ENCODE data around the gene SLC24A3.

The SLC24A3 gene

DNA sequence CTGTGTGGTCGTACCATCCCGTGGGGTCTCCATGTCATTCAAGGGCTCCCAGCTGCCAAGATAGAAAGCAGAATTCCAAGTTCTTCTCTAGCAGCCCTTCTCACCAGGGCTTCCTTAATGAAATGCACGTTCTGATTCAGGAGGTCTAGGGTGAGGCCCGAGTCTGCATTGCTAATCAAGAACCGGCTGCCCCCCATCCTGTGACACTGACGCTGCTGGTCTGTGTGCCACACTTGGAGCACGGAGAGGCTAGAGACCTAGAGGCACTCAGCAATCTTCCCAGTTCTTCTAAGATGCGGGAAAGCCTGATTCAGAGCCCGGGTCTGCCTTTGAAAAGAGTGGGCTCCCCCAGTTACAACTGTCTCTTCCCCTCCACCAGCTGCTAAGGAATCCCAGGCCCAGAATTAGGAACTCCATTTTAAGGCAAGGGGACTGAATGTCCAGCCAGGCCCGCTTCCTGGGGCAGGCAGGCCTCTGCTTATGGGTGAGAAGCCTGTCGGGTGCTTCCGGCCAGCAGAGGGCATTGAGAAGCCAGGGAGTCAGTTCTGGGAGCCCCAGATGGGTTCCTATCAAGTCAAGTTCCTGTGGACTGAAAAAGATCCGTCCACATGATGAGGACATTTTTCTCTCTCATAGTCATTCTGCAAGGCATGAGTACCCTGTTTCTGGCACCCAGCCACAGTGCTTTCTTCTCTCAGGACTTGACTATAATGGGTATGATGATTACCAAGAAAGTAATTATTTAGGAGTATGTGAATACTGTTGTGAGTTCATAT lies 475.8 kb downstream of the SLC24A3 start:
- H3K9me3 ChIP-seq (ENCODE audit: low read depth, low read length): no peaks in the 10 kb centered on the region
- peaks cover 32% of the 10 kb centered on the region for H3K36me3 ChIP-seq (ENCODE audit: insufficient read depth, low read length)
- H3K27ac ChIP-seq: no peak overlapping the region
- TF ChIP-seq FOXP2 (optimal IDR thresholded peaks at IDR 0.05; ENCODE audit: control extremely low read depth, extremely low read length, insufficient read depth) (no peak), EZH2 (IDR thresholded peaks at IDR 0.05) (no peak), POLR2AphosphoS5 (IDR thresholded peaks at IDR 0.05; ENCODE audit: borderline replicate concordance, low read depth, low read length) (no peak)
- no peak overlapping the region for H3K9ac ChIP-seq (ENCODE audit: insufficient read length)
- DNase-seq (ENCODE audit: low read depth, low spot score): no peak
- no peak overlapping the region for H3K4me3 ChIP-seq

DNA sequence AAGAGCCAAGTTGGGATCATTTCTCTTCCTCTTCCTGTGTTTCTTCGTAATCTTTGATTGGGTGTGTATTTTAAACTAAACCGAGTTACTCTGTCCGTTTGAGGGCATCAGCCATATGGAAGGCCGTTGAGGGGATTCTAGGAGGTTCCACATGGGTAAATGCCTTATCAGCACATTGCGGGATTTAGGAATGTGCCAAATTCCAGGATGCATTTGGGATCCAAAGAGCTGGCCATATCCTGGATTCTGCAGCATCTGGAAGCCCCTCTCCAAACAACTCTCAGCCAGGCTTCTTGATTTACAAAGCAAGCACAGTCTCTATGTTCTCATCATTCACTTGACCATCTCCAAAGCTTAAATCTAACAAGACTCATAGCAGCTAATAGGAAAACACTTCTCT lies 478.0 kb downstream of the SLC24A3 start:
- Histone ChIP-seq H3K9me3 (ENCODE audit: low read depth, low read length) (no peaks in the 10 kb centered on the region), H3K9ac (ENCODE audit: insufficient read length) (no peak overlapping the region), H3K36me3 (ENCODE audit: insufficient read depth, low read length) (peaks cover 19% of the 10 kb centered on the region; the same call in 1 of the 2 replicates), H3K4me3 (no peak overlapping the region), H3K27ac (0 out of 2 replicates have a peak overlapping the region, but pooled peaks have one; percentile 5)
- DNase-seq (ENCODE audit: low read depth, low spot score): no peak
- TF ChIP-seq FOXP2 (optimal IDR thresholded peaks at IDR 0.05; ENCODE audit: control extremely low read depth, extremely low read length, insufficient read depth): no peak
- no peak for TF ChIP-seq POLR2AphosphoS5 (IDR thresholded peaks at IDR 0.05; ENCODE audit: borderline replicate concordance, low read depth, low read length)
- TF ChIP-seq EZH2 (IDR thresholded peaks at IDR 0.05): no peak

DNA sequence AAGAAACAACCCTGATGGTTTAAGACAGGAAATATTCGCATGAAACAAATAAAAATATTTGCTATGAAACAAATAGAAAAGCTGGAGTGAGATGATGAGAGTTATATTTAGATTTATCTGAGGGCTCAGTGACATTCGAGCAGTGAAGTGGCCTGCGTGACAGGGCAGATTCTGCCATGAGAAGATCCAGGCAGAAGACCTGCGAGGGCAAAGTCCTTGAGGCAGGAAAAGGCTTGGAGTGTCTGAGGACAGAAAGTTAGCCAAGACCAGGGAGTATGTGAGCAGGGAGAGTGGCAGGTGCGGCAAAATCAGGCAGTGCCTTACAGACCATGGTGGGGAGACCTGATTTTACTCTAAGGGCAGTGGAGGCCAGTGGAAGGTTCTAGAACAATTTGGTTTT lies 478.7 kb downstream of the SLC24A3 start:
- H3K9me3 ChIP-seq (ENCODE audit: low read depth, low read length): no peaks in the 10 kb centered on the region
- H3K9ac ChIP-seq (ENCODE audit: insufficient read length): no peak overlapping the region
- no peak overlapping the region for H3K4me3 ChIP-seq
- H3K27ac ChIP-seq: 0 out of 2 replicates have a peak overlapping the region, but pooled peaks have one; percentile 5
- DNase-seq (ENCODE audit: low read depth, low spot score): no peak
- peaks cover 13% of the 10 kb centered on the region; the same call in 1 of the 2 replicates for H3K36me3 ChIP-seq (ENCODE audit: insufficient read depth, low read length)
- no peak for TF ChIP-seq POLR2AphosphoS5 (IDR thresholded peaks at IDR 0.05; ENCODE audit: borderline replicate concordance, low read depth, low read length)
- no peak for TF ChIP-seq EZH2 (IDR thresholded peaks at IDR 0.05)
- TF ChIP-seq FOXP2 (optimal IDR thresholded peaks at IDR 0.05; ENCODE audit: control extremely low read depth, extremely low read length, insufficient read depth): no peak

DNA sequence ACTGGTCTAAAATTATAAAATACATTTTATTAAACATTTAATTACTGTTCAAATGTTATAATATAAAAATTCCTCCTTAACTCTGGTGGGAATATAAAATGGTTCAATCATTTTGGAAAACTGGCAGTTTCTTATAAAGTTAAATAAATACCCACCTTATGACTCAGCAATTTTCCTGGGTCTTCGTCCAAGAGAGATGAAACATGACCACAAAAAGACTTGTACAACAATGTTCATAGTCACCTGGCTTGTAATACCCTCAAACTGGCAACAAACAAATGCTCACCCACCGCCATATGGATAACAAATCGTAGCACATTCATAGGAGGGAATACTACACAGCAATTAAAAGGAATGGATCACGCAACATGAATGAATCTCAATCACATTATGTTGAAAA lies 479.7 kb downstream of the SLC24A3 start:
- TF ChIP-seq POLR2AphosphoS5 (IDR thresholded peaks at IDR 0.05; ENCODE audit: borderline replicate concordance, low read depth, low read length) (no peak), EZH2 (IDR thresholded peaks at IDR 0.05) (no peak), FOXP2 (optimal IDR thresholded peaks at IDR 0.05; ENCODE audit: control extremely low read depth, extremely low read length, insufficient read depth) (no peak)
- DNase-seq (ENCODE audit: low read depth, low spot score): no peak

DNA sequence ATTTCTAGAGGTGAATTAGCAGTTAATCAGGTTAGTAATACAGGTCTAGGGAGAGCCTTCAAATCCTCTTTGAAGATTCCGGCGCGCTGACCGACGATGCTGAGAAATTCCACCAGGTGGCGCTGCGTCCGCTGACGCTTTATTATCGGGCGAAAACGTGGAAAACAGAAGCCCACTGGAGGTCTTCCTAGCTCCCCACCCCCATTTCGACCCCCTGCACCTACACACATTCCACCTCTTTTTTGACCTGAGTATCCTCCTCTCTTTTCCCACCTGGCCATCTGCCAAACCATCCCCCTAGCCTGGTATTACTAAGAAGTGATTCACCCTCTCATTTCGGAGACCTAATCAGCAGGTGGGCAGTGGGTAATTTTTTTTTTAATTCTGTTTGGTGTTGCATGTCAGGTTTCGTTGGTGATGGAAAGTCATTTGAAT lies 480.3 kb downstream of the SLC24A3 start:
- H3K27ac ChIP-seq: no peak overlapping the region
- peaks cover 11% of the 10 kb centered on the region for H3K36me3 ChIP-seq (ENCODE audit: insufficient read depth, low read length)
- H3K9me3 ChIP-seq (ENCODE audit: low read depth, low read length): no peaks in the 10 kb centered on the region
- H3K9ac ChIP-seq (ENCODE audit: insufficient read length): no peak overlapping the region
- TF ChIP-seq FOXP2 (optimal IDR thresholded peaks at IDR 0.05; ENCODE audit: control extremely low read depth, extremely low read length, insufficient read depth) (no peak), EZH2 (IDR thresholded peaks at IDR 0.05) (no peak), POLR2AphosphoS5 (IDR thresholded peaks at IDR 0.05; ENCODE audit: borderline replicate concordance, low read depth, low read length) (no peak)
- no peak overlapping the region for H3K4me3 ChIP-seq
- DNase-seq (ENCODE audit: low read depth, low spot score): no peak

More for the DNA sequence above, 479.7 kb downstream of the SLC24A3 start:
- H3K9ac ChIP-seq (ENCODE audit: insufficient read length): no peak overlapping the region
- no peaks in the 10 kb centered on the region for H3K9me3 ChIP-seq (ENCODE audit: low read depth, low read length)
- H3K36me3 ChIP-seq (ENCODE audit: insufficient read depth, low read length): peaks cover 6% of the 10 kb centered on the region; the same call in 1 of the 2 replicates
- H3K27ac ChIP-seq: no peak overlapping the region
- H3K4me3 ChIP-seq: no peak overlapping the region

DNA sequence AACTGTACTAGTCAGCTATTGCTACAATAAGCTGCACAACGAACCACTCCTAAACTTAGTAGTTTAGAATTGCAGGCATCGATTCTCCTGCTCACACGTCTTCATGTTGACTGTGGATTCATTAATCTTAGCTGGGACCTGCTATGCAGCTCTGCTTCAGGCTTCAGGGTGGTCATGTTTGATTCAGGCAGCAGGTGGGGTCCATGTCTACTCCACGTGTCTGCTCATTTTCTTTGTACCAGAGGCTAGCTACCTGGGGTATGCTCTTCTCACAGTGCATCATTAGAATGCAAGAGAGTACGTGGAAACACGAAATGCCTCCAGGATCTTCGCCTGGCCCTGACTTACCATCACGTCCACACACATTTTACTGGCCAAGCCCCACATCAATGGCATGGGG lies 481.1 kb downstream of the SLC24A3 start:
- Histone ChIP-seq H3K4me3 (no peak overlapping the region), H3K27ac (no peak overlapping the region), H3K9me3 (ENCODE audit: low read depth, low read length) (no peaks in the 10 kb centered on the region), H3K9ac (ENCODE audit: insufficient read length) (no peak overlapping the region), H3K36me3 (ENCODE audit: insufficient read depth, low read length) (peaks cover 19% of the 10 kb centered on the region)
- TF ChIP-seq FOXP2 (optimal IDR thresholded peaks at IDR 0.05; ENCODE audit: control extremely low read depth, extremely low read length, insufficient read depth) (no peak), EZH2 (IDR thresholded peaks at IDR 0.05) (no peak), POLR2AphosphoS5 (IDR thresholded peaks at IDR 0.05; ENCODE audit: borderline replicate concordance, low read depth, low read length) (no peak)
- DNase-seq (ENCODE audit: low read depth, low spot score): no peak

DNA sequence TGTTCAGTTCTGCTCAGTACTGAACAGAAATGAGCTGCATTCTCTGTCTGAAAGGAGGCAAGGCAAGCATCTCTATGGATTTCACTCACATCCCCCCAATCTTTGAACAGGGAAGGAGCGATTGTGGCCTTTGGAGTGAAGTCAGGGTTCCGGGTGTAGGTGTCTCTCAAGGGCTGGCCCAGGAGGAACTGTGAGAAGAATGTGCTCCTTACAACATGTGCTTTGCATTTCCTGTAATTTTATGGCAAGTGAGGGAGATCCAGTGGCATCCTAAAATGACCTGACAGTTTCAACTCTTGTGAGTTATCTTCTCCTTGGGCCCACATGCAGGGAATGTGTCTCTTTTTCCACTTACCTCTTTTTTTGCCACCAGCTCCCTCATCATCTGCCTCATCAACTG lies 482.6 kb downstream of the SLC24A3 start:
- no peak for TF ChIP-seq FOXP2 (optimal IDR thresholded peaks at IDR 0.05; ENCODE audit: control extremely low read depth, extremely low read length, insufficient read depth)
- TF ChIP-seq EZH2 (IDR thresholded peaks at IDR 0.05): no peak
- TF ChIP-seq POLR2AphosphoS5 (IDR thresholded peaks at IDR 0.05; ENCODE audit: borderline replicate concordance, low read depth, low read length): no peak
- peak overlapping the region; percentile 7 for H3K9ac ChIP-seq (ENCODE audit: insufficient read length)

DNA sequence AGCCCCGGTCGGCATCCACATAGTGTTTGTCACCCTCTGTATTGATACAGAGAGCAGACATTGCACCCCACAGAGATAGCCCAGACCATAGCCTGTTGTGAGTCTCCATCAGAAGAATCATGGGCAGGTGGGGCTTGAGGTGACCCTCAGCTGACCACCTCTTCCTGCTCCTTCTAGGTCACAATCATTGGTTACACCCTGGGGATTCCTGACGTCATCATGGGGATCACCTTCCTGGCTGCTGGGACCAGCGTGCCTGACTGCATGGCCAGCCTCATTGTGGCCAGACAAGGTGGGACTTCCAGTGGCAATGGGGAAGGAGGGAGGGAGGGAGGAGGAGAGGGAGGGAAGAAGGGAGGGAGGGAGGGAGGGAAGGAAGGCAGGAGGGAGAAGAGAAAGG lies 484.2 kb downstream of the SLC24A3 start:
- no peaks in the 10 kb centered on the region for H3K9me3 ChIP-seq (ENCODE audit: low read depth, low read length)
- no peak for TF ChIP-seq POLR2AphosphoS5 (IDR thresholded peaks at IDR 0.05; ENCODE audit: borderline replicate concordance, low read depth, low read length)
- no peak for TF ChIP-seq EZH2 (IDR thresholded peaks at IDR 0.05)
- no peak for TF ChIP-seq FOXP2 (optimal IDR thresholded peaks at IDR 0.05; ENCODE audit: control extremely low read depth, extremely low read length, insufficient read depth)
- no peak for DNase-seq (ENCODE audit: low read depth, low spot score)

More for the DNA sequence above, 482.6 kb downstream of the SLC24A3 start:
- H3K27ac ChIP-seq: peak overlapping the region; percentile 27
- H3K4me3 ChIP-seq: no peak overlapping the region
- peaks cover 32% of the 10 kb centered on the region for H3K36me3 ChIP-seq (ENCODE audit: insufficient read depth, low read length)
- no peaks in the 10 kb centered on the region for H3K9me3 ChIP-seq (ENCODE audit: low read depth, low read length)
- no peak for DNase-seq (ENCODE audit: low read depth, low spot score)

More for the DNA sequence above, 484.2 kb downstream of the SLC24A3 start:
- Histone ChIP-seq H3K4me3 (no peak overlapping the region), H3K9ac (ENCODE audit: insufficient read length) (no peak overlapping the region), H3K36me3 (ENCODE audit: insufficient read depth, low read length) (peaks cover 44% of the 10 kb centered on the region), H3K27ac (no peak overlapping the region)
